ENCODE data around the gene MSL1. TPM values are rescaled to one million over a fixed set of nuclear protein-coding genes. Genes with fewer than 3 reads are reported as not detected.
A peak's percentile ranks its signal among the peaks of the same experiment; 100 is the strongest.

MSL1 gene
- total RNA-seq, 1 experiment from 2014 or later: 59.8 TPM

GRCh38 chr17:40104594-40105486, 16.9 kb upstream of the MSL1 start:
- DNase-seq (ENCODE audit: unreplicated experiment): no peak
- no peak overlapping the region for H3K27ac Mint-ChIP-seq (ENCODE audit: low read depth, unreplicated experiment)
- no peak overlapping the region for H3K4me3 Mint-ChIP-seq (ENCODE audit: unreplicated experiment)
- H3K36me3 Mint-ChIP-seq (ENCODE audit: insufficient read depth, unreplicated experiment): peaks cover 2% of the 10 kb centered on the region
- H3K9me3 Mint-ChIP-seq (ENCODE audit: unreplicated experiment): no peaks in the 10 kb centered on the region
- BruUV-seq (replicated peaks): no TSS peak
- ChIA-PET POLR2A (interaction anchor here (0.6 to 7.5 kb wide), 5 partner anchors 8 to 83 kb away, joined by 3 to 340 read pairs (median 3); partner anchors contain the start of gene CASC3), CTCF (interaction anchor here (0.5 kb wide), 1 partner anchor 12 kb away, joined by 3 read pairs; no protein-coding TSS in a partner anchor)
- intact Hi-C loops (cut with micrococcal nuclease): no loop called here
- H3K27me3 Mint-ChIP-seq (ENCODE audit: insufficient read depth, unreplicated experiment): no peaks in the 10 kb centered on the region
- H3K4me1 Mint-ChIP-seq (ENCODE audit: insufficient read depth, unreplicated experiment): peaks cover 29% of the 10 kb centered on the region
- TF ChIP-seq CTCF (IDR thresholded peaks at IDR 0.05; ENCODE audit: unreplicated experiment): no peak

GRCh38 chr17:40105861-40106759, 15.7 kb upstream of the MSL1 start:
- H3K9me3 Mint-ChIP-seq (ENCODE audit: unreplicated experiment): no peaks in the 10 kb centered on the region
- no peak for TF ChIP-seq CTCF (IDR thresholded peaks at IDR 0.05; ENCODE audit: unreplicated experiment)
- H3K27ac Mint-ChIP-seq (ENCODE audit: low read depth, unreplicated experiment): no peak overlapping the region
- no TSS peak for BruUV-seq (replicated peaks)
- H3K4me3 Mint-ChIP-seq (ENCODE audit: unreplicated experiment): no peak overlapping the region
- H3K4me1 Mint-ChIP-seq (ENCODE audit: insufficient read depth, unreplicated experiment): peaks cover 31% of the 10 kb centered on the region
- intact Hi-C loops (cut with micrococcal nuclease): no loop called here
- no peaks in the 10 kb centered on the region for H3K36me3 Mint-ChIP-seq (ENCODE audit: insufficient read depth, unreplicated experiment)
- DNase-seq (ENCODE audit: unreplicated experiment): no peak
- no peaks in the 10 kb centered on the region for H3K27me3 Mint-ChIP-seq (ENCODE audit: insufficient read depth, unreplicated experiment)
- ChIA-PET CTCF (interaction anchor here (0.6 to 0.8 kb wide), 4 partner anchors 14 to 86 kb away, joined by 3 read pairs; no protein-coding TSS in a partner anchor), POLR2A (interaction anchor here (0.9 to 1.5 kb wide), 4 partner anchors 7 to 85 kb away, joined by 3 to 14 read pairs (median 4); partner anchors contain the start of gene CASC3)

GRCh38 chr17:40106760-40107521, 14.8 kb upstream of the MSL1 start:
- Mint-ChIP-seq H3K9me3 (ENCODE audit: unreplicated experiment) (no peaks in the 10 kb centered on the region), H3K4me3 (ENCODE audit: unreplicated experiment) (no peak overlapping the region), H3K27ac (ENCODE audit: low read depth, unreplicated experiment) (peak overlapping the region; percentile 79), H3K36me3 (ENCODE audit: insufficient read depth, unreplicated experiment) (no peaks in the 10 kb centered on the region), H3K4me1 (ENCODE audit: insufficient read depth, unreplicated experiment) (peaks cover 33% of the 10 kb centered on the region), H3K27me3 (ENCODE audit: insufficient read depth, unreplicated experiment) (no peaks in the 10 kb centered on the region)
- POLR2A ChIA-PET: interaction anchor here (0.9 to 1.5 kb wide), 3 partner anchors 8 to 52 kb away, joined by 3 to 14 read pairs (median 5); partner anchors contain the start of gene MED24
- CTCF ChIA-PET: interaction anchor here (0.6 to 0.9 kb wide), 4 partner anchors 8 to 1877 kb away, joined by 3 to 7 read pairs (median 3); no protein-coding TSS in a partner anchor
- no peak for DNase-seq (ENCODE audit: unreplicated experiment)
- BruUV-seq (replicated peaks): no TSS peak
- intact Hi-C loops (cut with micrococcal nuclease): no loop called here
- no peak for TF ChIP-seq CTCF (IDR thresholded peaks at IDR 0.05; ENCODE audit: unreplicated experiment)

Data from MCF 10A (cell line).